SHP77 treated with DMSO at 0.1 percent for 48 hours (cell line): Measurements from ENCODE around the gene CARMIL1.
"Not testable (repeated sequence)": the region's sequence is repeated elsewhere in the genome, so short reads cannot be mapped to it uniquely, and the experiment has no call there.

Experiments used
- DNase-seq: peaks from one replicate; lab custom pipeline; 2025; lab: John Stamatoyannopoulos, UW

Gene CARMIL1

DNA sequence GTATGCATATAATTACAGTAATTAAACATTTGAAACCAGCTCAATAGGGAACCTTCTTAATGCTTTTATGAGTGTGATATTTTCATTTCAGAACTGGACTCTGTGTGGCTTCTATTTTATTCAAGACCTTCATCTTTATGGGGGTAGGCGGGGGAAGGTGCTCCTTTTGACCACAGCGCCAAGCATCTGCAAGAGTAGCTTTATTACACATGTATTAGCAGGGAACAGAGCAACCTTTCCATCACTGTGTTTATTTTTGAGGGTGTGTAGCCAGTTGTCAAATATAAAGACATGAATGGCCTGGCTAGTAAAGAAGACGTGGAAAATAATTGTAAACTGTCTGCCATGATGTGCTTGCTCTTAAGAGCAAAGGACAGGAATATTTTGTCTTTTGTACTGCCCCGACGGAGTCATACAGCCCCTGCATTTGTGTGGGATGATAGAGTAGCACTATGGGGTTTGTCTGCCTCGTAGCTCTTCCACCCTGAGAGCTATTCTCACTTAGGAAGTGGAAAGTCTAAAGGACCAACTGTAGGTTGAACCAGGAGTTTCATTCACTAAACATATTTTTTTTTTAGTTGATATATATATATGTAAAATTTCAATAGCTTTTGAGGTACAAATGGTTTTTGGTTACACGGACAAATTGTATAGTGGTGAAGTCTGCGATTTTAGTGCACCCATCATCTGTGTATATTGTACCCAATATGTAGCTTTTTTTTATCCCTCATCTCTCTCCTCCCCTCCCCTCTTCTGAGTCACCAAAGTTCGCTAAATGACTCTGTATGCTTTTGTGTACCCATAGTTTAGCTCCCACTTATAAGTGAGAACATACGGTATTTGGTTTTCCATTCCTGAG lies 91.2 kb downstream of the CARMIL1 start:
- no peak for DNase-seq

DNA sequence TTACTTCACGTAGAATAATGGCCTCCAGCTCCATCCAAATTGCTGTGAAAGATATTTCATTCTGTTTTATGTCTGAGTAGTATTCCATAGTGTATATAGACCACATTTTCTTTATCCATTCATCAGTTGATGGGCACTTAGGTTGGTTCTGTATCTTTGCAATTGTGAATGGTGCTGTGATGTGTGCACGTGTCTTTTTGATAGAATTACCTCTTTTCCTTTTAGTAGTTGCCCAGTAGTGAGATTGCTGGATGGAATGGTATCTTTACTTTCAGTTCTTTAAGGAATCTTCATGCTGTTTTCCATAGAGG lies 91.8 kb downstream of the CARMIL1 start:
- DNase-seq = no peak

DNA sequence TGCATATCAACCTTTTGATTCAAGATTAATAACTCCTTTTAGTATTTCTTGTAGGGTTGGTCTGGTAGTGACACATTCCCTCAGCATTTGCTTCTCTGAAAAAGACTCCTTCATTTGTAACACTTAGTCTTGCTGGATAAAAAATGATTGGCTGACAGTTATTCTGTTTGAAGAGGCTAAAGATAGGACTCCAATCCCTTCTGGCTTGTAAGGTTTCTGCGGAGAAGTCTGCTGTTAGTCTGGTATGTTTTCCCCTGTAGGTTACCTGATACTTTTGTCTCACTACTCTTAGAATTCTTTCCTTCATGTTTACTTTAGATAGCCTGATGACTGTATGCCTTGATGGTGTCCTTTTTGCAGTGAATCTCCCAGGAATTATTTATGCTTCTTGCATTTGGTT lies 96.0 kb downstream of the CARMIL1 start:
- no peak for DNase-seq

GRCh38 chr6:25377664-25378063 lies 98.5 kb downstream of the CARMIL1 start:
- no peak for DNase-seq

GRCh38 chr6:25381077-25381476 lies 101.9 kb downstream of the CARMIL1 start:
- no peak for DNase-seq

GRCh38 chr6:25382476-25382875 lies 103.3 kb downstream of the CARMIL1 start:
- not testable (repeated sequence) for DNase-seq

DNA sequence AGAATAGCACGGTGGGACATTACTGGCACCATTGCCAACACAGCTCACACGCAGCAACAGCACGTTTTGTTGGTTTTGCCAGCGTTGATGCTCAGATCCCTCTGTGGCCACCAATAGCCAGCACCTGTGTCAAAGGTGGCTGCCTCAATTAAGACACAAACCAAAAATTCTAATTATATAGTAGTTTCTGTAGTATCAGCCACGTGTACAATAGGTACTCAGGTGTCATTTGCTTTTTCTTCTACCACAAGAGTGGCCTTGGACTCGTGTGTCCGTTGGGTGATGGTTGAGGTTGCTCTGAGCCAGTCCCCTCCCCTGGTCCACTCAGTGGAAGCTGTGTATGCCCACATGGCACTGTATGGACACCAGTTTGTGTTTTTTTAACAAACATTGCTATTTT lies 105.1 kb downstream of the CARMIL1 start:
- no peak for DNase-seq

GRCh38 chr6:25384967-25385366 lies 105.8 kb downstream of the CARMIL1 start:
- no peak for DNase-seq

DNA sequence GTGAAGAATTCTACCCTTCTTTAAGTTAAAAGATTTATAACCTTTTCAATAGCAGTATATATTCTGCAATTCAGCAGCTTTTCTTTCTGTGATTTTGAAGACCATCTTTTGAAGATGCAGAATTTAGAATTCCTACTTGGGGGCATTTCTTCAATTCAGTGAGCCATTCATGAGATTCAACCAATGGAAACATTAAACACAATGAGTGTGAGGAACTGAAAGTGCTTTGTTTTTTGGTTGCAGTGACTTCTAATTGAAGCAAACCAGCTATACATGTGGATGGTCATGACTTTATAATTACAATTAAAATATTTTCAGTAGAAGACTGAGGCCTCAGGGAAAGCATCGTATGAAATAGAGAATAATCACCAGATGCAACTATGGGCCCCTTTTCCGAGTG lies 108.3 kb downstream of the CARMIL1 start:
- DNase-seq = no peak

DNA sequence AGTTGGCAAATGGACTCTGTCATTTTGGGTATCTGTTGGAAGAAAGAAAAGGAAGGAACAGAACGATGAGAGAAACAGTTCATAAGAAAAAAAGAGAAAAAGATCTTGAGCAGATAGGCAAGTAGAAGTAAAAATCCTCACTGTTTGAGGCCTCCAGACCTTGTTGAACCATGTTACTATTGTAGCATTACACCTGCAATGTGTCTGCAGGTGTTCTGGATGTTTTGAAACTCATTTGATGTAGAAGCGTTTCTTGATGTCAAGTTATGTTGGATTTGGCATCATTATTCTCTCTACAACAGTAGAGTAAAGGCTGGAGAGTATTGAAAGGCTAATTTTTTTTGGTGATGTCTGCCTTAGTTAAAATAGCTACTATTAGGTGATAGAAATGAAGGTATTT lies 108.7 kb downstream of the CARMIL1 start:
- DNase-seq = no peak

DNA sequence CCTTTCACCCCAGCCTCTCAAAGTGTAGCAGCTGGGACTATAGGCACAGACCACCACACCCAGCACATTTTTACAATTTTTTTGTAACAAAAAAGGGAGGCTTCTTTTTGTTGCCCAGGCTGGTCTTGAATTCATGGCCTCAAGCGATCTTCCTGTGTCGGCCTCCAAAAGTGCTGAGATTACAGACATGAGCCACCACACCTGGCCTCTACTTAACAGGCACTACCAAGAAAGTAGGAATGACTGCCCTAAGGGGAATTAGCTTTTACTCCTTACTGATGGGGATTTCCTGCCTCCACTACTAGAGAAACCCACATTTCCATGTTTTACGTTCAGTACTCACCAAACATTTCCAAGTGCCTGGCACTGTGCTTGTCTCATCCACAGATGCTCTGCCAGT lies 109.6 kb downstream of the CARMIL1 start:
- no peak for DNase-seq

- DNase-seq = no peak
Observed at GRCh38 chr6:25389471-25389870, 110.3 kb downstream of the CARMIL1 start.

DNA sequence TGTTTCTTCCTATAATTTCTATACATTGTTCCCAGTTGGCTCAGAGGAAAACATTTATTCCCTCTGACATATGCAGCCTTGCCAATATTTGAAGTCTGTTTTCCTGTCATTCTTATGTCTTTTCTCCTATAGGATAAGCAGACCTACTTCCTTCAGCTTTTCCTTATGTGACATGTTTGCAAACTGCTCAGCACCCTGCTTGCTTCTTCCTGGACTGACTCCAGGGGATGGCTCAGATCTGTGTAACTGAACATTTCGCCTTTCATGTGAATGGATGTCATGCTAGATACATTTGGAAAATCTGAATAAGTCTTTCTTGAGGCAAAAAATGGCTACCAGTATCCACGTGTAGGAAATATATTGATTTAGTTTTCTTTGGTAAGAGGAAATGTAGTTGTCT lies 113.2 kb downstream of the CARMIL1 start:
- DNase-seq = no peak

GRCh38 chr6:25395731-25396130 lies 116.6 kb downstream of the CARMIL1 start:
- DNase-seq = no peak

GRCh38 chr6:25397406-25397805 lies 118.2 kb downstream of the CARMIL1 start:
- no peak for DNase-seq

DNA sequence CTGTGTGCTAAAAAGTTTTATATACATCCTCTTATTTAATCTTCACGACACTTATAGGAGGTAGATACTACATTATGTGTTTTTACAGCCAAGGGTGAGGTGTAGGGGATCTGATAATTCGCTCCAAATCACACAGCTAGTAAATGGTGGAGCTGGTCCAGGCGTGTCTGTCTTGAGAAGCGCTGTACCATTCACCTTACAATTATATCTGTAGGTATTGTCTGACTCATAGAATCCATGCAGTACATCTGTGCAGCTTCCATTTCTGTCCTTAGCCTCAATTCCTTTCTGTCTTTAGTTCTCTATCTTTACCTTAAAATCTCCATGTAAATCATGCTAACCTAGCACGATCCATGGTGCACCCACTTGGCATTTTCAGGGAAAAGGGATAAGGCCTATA lies 120.7 kb downstream of the CARMIL1 start:
- DNase-seq = no peak

DNA sequence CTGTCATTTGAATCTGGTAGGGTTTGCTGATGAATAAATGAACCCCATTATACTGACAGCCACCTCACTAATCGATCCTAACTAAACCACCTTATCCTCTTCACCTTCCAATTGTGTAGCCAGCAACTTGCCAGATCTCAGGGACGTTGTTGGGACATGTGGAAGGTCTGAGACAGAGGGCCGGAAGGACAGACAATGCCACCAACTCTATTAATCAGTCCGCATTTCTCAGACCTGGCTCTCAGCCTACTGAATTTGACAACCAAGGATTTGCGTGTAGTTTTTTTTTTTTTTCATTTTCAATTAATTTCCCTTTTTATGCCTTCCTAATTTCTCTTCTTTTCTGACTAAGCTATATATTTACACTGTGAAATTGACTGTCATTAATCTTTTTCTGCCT lies 122.5 kb downstream of the CARMIL1 start:
- DNase-seq = no peak

DNA sequence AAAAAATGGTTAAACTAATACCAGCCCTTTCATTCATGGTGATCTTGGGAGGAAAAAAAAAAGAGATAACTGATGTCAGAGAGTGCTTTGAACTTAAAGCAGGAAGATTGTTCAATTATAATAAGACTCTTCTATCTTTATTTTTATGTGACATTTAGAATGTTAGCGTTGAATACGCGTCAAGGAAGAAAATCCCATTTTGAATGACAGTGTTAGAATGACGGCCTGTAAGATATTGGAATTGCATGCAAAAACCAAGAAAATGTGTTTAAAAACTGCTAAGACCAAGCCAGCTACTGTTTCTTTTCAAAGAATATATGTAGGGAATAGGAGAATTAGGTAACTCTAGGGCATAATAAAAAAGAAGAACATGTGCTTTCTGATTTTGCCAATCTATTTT lies 123.0 kb downstream of the CARMIL1 start:
- no peak for DNase-seq

- DNase-seq = no peak
Observed at GRCh38 chr6:25403150-25403549, 124.0 kb downstream of the CARMIL1 start.

GRCh38 chr6:25404091-25404490 lies 124.9 kb downstream of the CARMIL1 start:
- no peak for DNase-seq

- DNase-seq = no peak
Observed at GRCh38 chr6:25404693-25405169, 125.6 kb downstream of the CARMIL1 start.

GRCh38 chr6:25405442-25405841 lies 126.3 kb downstream of the CARMIL1 start:
- no peak for DNase-seq

DNA sequence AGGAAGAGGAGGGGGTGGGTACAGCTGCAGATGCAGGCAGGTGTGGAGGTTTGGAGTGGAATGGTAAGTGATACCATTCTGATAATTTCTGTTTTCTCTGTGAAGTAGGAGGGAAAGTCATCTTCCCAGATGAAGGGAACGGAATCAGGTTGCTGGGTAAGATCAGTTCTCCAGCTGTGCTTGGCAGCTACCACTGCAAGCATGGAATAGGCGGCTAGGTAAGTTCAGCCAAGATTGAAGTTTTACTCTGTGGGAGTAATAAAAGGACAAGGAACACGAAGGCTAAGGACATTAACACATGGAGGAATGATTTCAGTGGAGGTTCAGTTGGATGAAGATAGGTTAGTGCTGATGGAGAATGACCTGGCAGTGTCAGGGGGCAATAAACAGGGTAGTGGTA lies 128.3 kb downstream of the CARMIL1 start:
- no peak for DNase-seq

DNA sequence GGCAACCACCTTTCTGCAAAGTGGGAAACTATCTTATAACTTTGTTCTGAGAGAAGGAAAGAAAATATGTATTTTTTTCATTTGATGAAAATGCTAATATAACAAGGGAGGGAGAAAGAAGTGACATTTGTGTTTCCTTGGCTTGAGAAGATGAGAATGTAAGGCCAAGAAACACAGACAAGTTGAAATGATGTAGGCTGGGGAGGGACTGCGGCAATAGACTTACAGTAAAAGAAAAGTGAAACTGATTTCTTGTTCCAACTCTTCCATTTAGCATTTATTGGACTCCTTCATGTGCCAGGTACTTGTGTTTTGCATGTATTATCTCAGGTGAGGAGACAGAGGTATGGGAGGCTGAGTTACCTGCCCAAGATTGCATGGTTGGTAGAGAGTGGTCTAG lies 130.9 kb downstream of the CARMIL1 start:
- DNase-seq = no peak
